Kidney epithelial cell (primary cell): ENCODE results near the gene DNAJC4. TPM values are rescaled to one million over a fixed set of nuclear protein-coding genes. Genes with fewer than 3 reads are reported as not detected.

Experiments
- DNase-seq: peaks from one replicate; pipeline ENCODE4 v3.0.0-alpha.2; 2010; ENCODE audit warnings: low read depth
- H3K27me3 ChIP-seq: 2 replicates; pipeline ENCODE4 v1.6.0; 2011; ENCODE audit warnings: low read length; ENCODE audit not compliant: control insufficient read depth, insufficient read depth
- H3K36me3 ChIP-seq: 2 replicates; pipeline ENCODE4 v1.5.1; 2011; ENCODE audit warnings: low read length; ENCODE audit not compliant: control insufficient read depth, insufficient read depth
- H3K4me3 ChIP-seq: 2 replicates; pipeline ENCODE4 v1.5.1; 2011; ENCODE audit warnings: low read depth, mild to moderate bottlenecking, control low read depth, low read length
- CTCF ChIP-seq: IDR thresholded peaks from 2 replicates; pipeline ENCODE4 v1.5.1; 2011; ENCODE audit warnings: mild to moderate bottlenecking, moderate library complexity, low read length, control low read depth, inconsistent platforms; ENCODE audit not compliant: insufficient read depth, poor library complexity, severe bottlenecking
- total RNA-seq: library from RNA; depleted of rRNA; stranded (reverse); fragments of >200 nt; gene quantifications from 2 replicates; pipeline ENCODE4 v1.2.3, GENCODE V29; 2015

Gene DNAJC4
- total RNA-seq, 1 donor from 2014 or later: 14.8 TPM

- peaks cover 4% of the 10 kb centered on the region for H3K36me3 ChIP-seq
- H3K4me3 ChIP-seq: no peak overlapping the region
- no peak for DNase-seq
- TF ChIP-seq CTCF: no peak
- H3K27me3 ChIP-seq: no peaks in the 10 kb centered on the region
These were observed 28.8 kb upstream of the DNAJC4 start for GRCh38 chr11:64201543-64201942.

- no peak overlapping the region for H3K4me3 ChIP-seq
- no peaks in the 10 kb centered on the region for H3K27me3 ChIP-seq
- peaks cover 2% of the 10 kb centered on the region for H3K36me3 ChIP-seq
- TF ChIP-seq CTCF: no peak
- no peak for DNase-seq
These were observed 27.4 kb upstream of the DNAJC4 start for GRCh38 chr11:64202992-64203391.

- H3K36me3 ChIP-seq: peaks cover 2% of the 10 kb centered on the region
- H3K4me3 ChIP-seq: no peak overlapping the region
- TF ChIP-seq CTCF: no peak
- DNase-seq: no peak
- H3K27me3 ChIP-seq: no peaks in the 10 kb centered on the region
These were observed 26.8 kb upstream of the DNAJC4 start for GRCh38 chr11:64203421-64204079.

- TF ChIP-seq CTCF: no peak
- H3K36me3 ChIP-seq: peaks cover 2% of the 10 kb centered on the region
These were observed 26.3 kb upstream of the DNAJC4 start for GRCh38 chr11:64204080-64204440.

GRCh38 chr11:64204464-64204989, 25.8 kb upstream of the DNAJC4 start:
- TF ChIP-seq CTCF: peak; percentile 77
- H3K36me3 ChIP-seq: peaks cover 2% of the 10 kb centered on the region
- H3K27me3 ChIP-seq: no peaks in the 10 kb centered on the region
- peak; percentile 69 for DNase-seq
- no peak overlapping the region for H3K4me3 ChIP-seq

More at GRCh38 chr11:64204080-64204440, 26.3 kb upstream of the DNAJC4 start:
- Histone ChIP-seq H3K27me3 (no peaks in the 10 kb centered on the region), H3K4me3 (no peak overlapping the region)
- DNase-seq: no peak

- Histone ChIP-seq H3K36me3 (peaks cover 2% of the 10 kb centered on the region), H3K27me3 (no peaks in the 10 kb centered on the region), H3K4me3 (no peak within 1 kb of the TSS)
- no peak for TF ChIP-seq CTCF
- DNase-seq: no peak
These were observed 23.7 kb upstream of the DNAJC4 start, which contains the start of gene FERMT3 for GRCh38 chr11:64206457-64207255. Gene FERMT3 (plus strand): TSS chr11:64206721. CDS start chr11:64207365, 644 bp downstream.
